ENCODE results near the gene SEC14L2.

DNA sequence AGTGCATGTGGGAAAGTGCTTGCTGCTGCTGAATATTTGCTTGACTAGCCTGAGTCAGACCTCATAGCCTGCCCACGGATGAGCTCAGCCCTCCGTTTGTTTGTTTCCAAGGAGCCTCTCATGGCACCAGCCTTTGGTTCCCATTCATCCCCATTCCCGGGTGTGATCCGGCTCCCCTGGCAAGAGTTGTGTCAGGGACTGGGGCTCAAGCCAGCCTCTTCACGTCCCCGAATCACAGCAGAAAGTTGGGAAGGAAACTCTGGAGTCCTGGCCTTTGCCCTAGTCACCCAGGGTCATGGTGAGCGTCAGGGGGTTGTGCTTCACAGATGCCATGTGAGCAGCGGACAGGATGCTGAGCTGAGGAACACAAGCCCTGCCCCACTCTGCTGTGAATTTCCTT lies 61.2 kb downstream of the SEC14L2 start:
- TF ChIP-seq CTCF (IDR thresholded peaks at IDR 0.05; ENCODE audit: insufficient read depth, low read length, poor library complexity, severe bottlenecking) (no peak), EZH2phosphoT487 (conservative IDR thresholded peaks at IDR 0.05; ENCODE audit: low read length) (no peak)
